ENCODE data around the gene PCNT.
"Not testable (repeated sequence)": the region's sequence is repeated elsewhere in the genome, so short reads cannot be mapped to it uniquely, and the experiment has no call there.

DNA sequence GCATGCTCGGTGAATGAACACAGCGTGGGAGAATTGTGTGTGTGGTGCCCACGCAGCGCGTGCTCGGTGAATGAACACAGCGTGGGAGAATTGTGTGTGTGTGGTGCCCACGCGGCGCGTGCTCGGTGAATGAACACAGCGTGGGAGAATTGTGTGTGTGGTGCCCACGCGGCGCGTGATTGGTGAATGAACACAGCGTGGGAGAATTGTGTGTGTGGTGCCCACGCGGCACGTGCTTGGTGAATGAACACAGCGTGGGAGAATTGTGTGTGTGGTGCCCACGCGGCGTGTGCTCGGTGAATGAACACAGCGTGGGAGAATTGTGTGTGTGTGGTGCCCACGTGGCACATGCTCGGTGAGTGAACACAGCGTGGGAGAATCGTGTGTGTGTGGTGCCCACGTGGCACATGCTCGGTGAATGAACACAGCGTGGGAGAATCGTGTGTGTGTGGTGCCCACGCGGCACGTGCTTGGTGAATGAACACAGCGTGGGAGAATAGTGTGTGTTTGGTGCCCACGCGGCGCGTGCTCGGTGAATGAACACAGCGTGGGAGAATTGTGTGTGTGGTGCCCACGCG, 79.4 kb downstream of the PCNT start:
- TF ChIP-seq POLR2A (IDR thresholded peaks at IDR 0.05), result not testable (repeated sequence)
- TF ChIP-seq, protein P1, sequence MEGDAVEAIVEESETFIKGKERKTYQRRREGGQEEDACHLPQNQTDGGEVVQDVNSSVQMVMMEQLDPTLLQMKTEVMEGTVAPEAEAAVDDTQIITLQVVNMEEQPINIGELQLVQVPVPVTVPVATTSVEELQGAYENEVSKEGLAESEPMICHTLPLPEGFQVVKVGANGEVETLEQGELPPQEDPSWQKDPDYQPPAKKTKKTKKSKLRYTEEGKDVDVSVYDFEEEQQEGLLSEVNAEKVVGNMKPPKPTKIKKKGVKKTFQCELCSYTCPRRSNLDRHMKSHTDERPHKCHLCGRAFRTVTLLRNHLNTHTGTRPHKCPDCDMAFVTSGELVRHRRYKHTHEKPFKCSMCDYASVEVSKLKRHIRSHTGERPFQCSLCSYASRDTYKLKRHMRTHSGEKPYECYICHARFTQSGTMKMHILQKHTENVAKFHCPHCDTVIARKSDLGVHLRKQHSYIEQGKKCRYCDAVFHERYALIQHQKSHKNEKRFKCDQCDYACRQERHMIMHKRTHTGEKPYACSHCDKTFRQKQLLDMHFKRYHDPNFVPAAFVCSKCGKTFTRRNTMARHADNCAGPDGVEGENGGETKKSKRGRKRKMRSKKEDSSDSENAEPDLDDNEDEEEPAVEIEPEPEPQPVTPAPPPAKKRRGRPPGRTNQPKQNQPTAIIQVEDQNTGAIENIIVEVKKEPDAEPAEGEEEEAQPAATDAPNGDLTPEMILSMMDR (IDR thresholded peaks at IDR 0.05), result not testable (repeated sequence)

Data from lower leg skin (tissue), 3 donors.